TTC549 (cell line): ENCODE measurements around the gene TFAP2A.

Experiments
- FAIRE-seq: peaks from 2 replicates; lab custom pipeline; 2012; peaks lifted over from hg19 to GRCh38; lab: Jason Lieb, UNC

Gene TFAP2A

GRCh38 chr6:10414756-10415616, at the start of gene TFAP2A:
Gene TFAP2A, minus strand, starts transcription at chr6:10415074. Its CDS starts 83 bp downstream, at chr6:10414991.
- FAIRE-seq, result no peak

- no peak for FAIRE-seq
These were observed 48.9 kb upstream of the TFAP2A start for GRCh38 chr6:10463491-10464481.

GRCh38 chr6:10463040-10463439, 48.2 kb upstream of the TFAP2A start:
- FAIRE-seq, result no peak

- FAIRE-seq, result no peak
These were observed 47.0 kb upstream of the TFAP2A start for GRCh38 chr6:10461850-10462249.

GRCh38 chr6:10460096-10460495, 45.2 kb upstream of the TFAP2A start:
- FAIRE-seq, result no peak

GRCh38 chr6:10458287-10458686, 43.4 kb upstream of the TFAP2A start:
- no peak for FAIRE-seq

GRCh38 chr6:10453596-10453995, 38.7 kb upstream of the TFAP2A start:
- FAIRE-seq, result no peak

GRCh38 chr6:10451828-10452509, 37.1 kb upstream of the TFAP2A start:
- FAIRE-seq, result no peak

GRCh38 chr6:10451394-10451793, 36.5 kb upstream of the TFAP2A start:
- no peak for FAIRE-seq

GRCh38 chr6:10449751-10450150, 34.9 kb upstream of the TFAP2A start:
- FAIRE-seq, result no peak

- no peak for FAIRE-seq
These were observed 33.2 kb upstream of the TFAP2A start for GRCh38 chr6:10448096-10448495.

GRCh38 chr6:10446548-10446947, 31.7 kb upstream of the TFAP2A start:
- FAIRE-seq, result no peak

GRCh38 chr6:10441655-10442009, 26.8 kb upstream of the TFAP2A start:
- FAIRE-seq, result no peak

- FAIRE-seq, result no peak
These were observed 26.3 kb upstream of the TFAP2A start for GRCh38 chr6:10441004-10441654.

GRCh38 chr6:10437891-10438290, 23.0 kb upstream of the TFAP2A start:
- no peak for FAIRE-seq

GRCh38 chr6:10434235-10434634, 19.4 kb upstream of the TFAP2A start:
- no peak for FAIRE-seq

GRCh38 chr6:10433322-10433721, 18.4 kb upstream of the TFAP2A start:
- no peak for FAIRE-seq

GRCh38 chr6:10431423-10432164, 16.7 kb upstream of the TFAP2A start:
- FAIRE-seq, result no peak

- FAIRE-seq, result peak; percentile 60
These were observed 15.0 kb upstream of the TFAP2A start for GRCh38 chr6:10429638-10430427.

- no peak for FAIRE-seq
These were observed 12.0 kb upstream of the TFAP2A start for GRCh38 chr6:10426781-10427279.
